Measurements from ENCODE around the gene SUPT6H.

DNA sequence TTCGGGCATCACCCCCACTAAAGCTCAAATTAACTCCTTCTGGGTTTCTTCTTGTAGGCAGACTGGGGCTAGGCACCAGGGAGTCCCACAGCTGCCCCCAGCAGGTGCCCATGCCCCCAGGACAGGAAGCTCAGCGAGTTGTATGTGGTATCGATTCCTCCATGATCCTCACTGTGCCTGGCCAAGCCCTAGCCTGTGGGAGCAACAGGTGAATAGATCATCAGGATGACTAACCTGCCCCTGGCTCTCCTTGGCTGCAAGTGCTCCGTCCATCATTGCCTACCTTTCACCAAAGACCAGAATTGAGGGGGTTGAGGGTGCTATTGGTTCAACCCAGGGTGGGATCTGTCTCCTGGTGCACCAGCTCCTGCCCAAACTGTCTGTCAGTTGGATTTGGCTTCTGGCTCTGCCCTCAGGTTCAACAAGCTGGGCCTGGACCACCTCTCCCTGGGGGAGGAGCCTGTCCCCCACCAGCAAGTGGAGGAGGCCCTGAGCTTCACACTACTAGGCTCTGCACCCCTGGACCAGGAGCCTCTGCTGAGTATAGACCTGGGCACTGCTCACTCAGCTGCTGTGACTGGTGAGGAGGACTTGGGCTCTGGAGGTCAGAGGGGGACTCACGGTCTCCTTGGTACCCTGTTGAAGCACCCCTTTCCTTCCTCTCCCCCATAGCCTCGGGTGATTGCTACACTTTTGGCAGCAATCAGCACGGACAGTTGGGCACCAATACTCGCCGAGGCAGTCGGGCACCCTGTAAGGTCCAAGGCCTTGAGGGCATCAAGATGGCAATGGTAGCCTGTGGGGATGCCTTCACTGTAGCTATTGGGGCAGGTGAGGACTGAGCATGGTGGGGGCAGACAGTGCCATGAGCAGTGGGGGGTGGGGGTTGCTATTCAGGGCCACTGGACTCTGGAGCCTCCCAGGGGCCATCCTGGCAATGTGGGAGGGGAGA, 78.7 kb downstream of the SUPT6H start:
- TF ChIP-seq, protein P1, sequence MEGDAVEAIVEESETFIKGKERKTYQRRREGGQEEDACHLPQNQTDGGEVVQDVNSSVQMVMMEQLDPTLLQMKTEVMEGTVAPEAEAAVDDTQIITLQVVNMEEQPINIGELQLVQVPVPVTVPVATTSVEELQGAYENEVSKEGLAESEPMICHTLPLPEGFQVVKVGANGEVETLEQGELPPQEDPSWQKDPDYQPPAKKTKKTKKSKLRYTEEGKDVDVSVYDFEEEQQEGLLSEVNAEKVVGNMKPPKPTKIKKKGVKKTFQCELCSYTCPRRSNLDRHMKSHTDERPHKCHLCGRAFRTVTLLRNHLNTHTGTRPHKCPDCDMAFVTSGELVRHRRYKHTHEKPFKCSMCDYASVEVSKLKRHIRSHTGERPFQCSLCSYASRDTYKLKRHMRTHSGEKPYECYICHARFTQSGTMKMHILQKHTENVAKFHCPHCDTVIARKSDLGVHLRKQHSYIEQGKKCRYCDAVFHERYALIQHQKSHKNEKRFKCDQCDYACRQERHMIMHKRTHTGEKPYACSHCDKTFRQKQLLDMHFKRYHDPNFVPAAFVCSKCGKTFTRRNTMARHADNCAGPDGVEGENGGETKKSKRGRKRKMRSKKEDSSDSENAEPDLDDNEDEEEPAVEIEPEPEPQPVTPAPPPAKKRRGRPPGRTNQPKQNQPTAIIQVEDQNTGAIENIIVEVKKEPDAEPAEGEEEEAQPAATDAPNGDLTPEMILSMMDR (conservative IDR thresholded peaks at IDR 0.05): no peak
- TF ChIP-seq EZH2 (IDR thresholded peaks at IDR 0.05; ENCODE audit: low read depth): no peak
